Upper lobe of left lung (tissue), 4 donors: ENCODE results near the gene WDFY3.

ENCODE experiments used
- EP300 ChIP-seq, 4 donors: sonication (generic); formaldehyde crosslinking; IDR thresholded peaks; one replicate each; pipeline ENCODE4 v1.5.1; 2017; ENCODE audit warnings: antibody characterized with exemption in 4 of 4, control low read depth in 2 of 4
- POLR2A ChIP-seq, 4 donors: fragments of 450-650 bp; IDR thresholded peaks; one replicate each; pipeline ENCODE4 v1.5.1; 2016 to 2017; ENCODE audit warnings: antibody characterized with exemption in 4 of 4, mild to moderate bottlenecking in 2 of 4
- POLR2AphosphoS5 ChIP-seq, 2 donors: sonication (generic); formaldehyde crosslinking; IDR thresholded peaks; one replicate each; pipeline ENCODE4 v1.5.1; 2017; ENCODE audit warnings: antibody characterized with exemption in 2 of 2
- TF ChIP-seq, protein P1 (sequence below), 6 experiments: fragments of 450-650 bp in 4 of 6; fragments of 200-600 bp in 2 of 6; sonication (generic) in 2 of 6; IDR thresholded peaks; one replicate each; pipeline ENCODE4 v1.5.1; 2016 to 2019; ENCODE audit warnings: antibody characterized with exemption in 6 of 6

GRCh38 chr4:84623661-84624060, 342.8 kb downstream of the WDFY3 start:
- no peak for TF ChIP-seq EP300 (IDR thresholded peaks at IDR 0.05)
- TF ChIP-seq POLR2A (IDR thresholded peaks at IDR 0.05): no peak
- no peak for TF ChIP-seq POLR2AphosphoS5 (IDR thresholded peaks at IDR 0.05)
- TF ChIP-seq, protein P1, sequence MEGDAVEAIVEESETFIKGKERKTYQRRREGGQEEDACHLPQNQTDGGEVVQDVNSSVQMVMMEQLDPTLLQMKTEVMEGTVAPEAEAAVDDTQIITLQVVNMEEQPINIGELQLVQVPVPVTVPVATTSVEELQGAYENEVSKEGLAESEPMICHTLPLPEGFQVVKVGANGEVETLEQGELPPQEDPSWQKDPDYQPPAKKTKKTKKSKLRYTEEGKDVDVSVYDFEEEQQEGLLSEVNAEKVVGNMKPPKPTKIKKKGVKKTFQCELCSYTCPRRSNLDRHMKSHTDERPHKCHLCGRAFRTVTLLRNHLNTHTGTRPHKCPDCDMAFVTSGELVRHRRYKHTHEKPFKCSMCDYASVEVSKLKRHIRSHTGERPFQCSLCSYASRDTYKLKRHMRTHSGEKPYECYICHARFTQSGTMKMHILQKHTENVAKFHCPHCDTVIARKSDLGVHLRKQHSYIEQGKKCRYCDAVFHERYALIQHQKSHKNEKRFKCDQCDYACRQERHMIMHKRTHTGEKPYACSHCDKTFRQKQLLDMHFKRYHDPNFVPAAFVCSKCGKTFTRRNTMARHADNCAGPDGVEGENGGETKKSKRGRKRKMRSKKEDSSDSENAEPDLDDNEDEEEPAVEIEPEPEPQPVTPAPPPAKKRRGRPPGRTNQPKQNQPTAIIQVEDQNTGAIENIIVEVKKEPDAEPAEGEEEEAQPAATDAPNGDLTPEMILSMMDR (IDR thresholded peaks at IDR 0.05): no peak
